ENCODE data around the gene HEATR5B. TPM values are rescaled to one million over a fixed set of nuclear protein-coding genes. Genes with fewer than 3 reads are reported as not detected.

HEATR5B gene
- total and polyA plus RNA-seq, 9 donors = 8.3 to 27.4 (median 14.0) TPM

DNA sequence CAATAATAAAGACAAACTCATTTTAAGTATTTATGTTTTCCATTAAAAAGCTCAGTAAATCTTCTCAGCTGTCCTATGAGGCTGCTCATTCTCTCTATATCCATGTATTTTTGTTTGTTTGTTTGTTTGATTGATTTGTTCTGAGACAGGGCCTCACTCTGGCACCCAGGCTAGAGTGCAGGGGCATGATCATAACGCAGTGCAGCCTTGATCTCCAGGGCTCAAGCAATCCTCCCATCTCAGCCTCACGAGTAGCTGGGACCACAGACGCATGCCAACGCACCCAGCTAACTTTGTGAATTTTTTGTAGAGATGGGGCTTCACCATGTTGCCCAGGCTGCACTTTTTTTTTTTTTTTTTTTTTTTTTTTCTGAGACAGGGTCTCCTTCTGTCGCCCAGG is 123.4 kb downstream of the HEATR5B start:
- Histone ChIP-seq H3K4me3 (no peak overlapping the region), H3K27me3 (no peaks in the 10 kb centered on the region), H3K4me1 (ENCODE audit: insufficient read depth) (peaks cover 6% of the 10 kb centered on the region), H3K27ac (no peak overlapping the region), H3K36me3 (no peaks in the 10 kb centered on the region), H3K9me3 (no peaks in the 10 kb centered on the region)
- TF ChIP-seq, protein P1, sequence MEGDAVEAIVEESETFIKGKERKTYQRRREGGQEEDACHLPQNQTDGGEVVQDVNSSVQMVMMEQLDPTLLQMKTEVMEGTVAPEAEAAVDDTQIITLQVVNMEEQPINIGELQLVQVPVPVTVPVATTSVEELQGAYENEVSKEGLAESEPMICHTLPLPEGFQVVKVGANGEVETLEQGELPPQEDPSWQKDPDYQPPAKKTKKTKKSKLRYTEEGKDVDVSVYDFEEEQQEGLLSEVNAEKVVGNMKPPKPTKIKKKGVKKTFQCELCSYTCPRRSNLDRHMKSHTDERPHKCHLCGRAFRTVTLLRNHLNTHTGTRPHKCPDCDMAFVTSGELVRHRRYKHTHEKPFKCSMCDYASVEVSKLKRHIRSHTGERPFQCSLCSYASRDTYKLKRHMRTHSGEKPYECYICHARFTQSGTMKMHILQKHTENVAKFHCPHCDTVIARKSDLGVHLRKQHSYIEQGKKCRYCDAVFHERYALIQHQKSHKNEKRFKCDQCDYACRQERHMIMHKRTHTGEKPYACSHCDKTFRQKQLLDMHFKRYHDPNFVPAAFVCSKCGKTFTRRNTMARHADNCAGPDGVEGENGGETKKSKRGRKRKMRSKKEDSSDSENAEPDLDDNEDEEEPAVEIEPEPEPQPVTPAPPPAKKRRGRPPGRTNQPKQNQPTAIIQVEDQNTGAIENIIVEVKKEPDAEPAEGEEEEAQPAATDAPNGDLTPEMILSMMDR (IDR thresholded peaks at IDR 0.05) = no peak
- no peak for TF ChIP-seq POLR2A (IDR thresholded peaks at IDR 0.05)
- no peak for TF ChIP-seq EP300 (IDR thresholded peaks at IDR 0.05)
- 81 to 91% (median 83%) methylated on average over 5 of the region's 5 CpGs for WGBS, 3 donors
- intact Hi-C loops (cut with DNase I) = no loop called here
- no peak for DNase-seq

DNA sequence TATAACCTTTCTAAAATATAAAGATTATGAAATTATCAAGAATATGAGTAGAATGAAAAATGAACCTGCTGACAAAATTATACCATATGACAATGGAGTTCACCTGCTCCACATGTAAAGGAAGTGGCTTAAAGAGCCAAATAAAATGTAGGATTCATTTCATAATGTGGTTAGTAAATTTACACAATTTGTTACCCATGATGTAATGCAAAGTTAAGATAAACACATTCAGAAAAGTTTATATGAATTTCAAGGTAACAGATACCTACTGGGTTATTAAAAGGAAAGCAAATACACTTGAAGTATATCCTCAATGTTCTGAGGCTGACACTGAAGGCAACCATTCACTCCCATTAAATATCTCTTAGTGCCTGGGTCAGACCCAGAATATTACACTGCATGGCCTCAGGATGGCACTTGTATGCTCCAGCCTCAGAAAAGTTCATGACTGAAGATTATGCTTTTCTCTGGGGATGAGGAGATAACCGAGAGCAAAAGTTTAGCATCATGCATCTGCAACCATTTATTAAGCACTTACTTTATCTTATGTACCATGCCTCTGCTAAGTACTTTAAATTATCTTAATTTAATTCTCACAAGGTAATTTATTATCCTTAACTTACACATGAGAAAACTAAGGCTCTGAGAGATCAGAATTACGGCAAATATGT is 124.0 kb downstream of the HEATR5B start:
- DNase-seq = no peak
- TF ChIP-seq EP300 (IDR thresholded peaks at IDR 0.05) (no peak), POLR2A (IDR thresholded peaks at IDR 0.05) (no peak)
- TF ChIP-seq, protein P1 (IDR thresholded peaks at IDR 0.05) = no peak
- Histone ChIP-seq H3K27ac (no peak overlapping the region), H3K36me3 (no peaks in the 10 kb centered on the region), H3K4me3 (no peak overlapping the region), H3K9me3 (no peaks in the 10 kb centered on the region), H3K27me3 (no peaks in the 10 kb centered on the region), H3K4me1 (ENCODE audit: insufficient read depth) (peaks cover 7% of the 10 kb centered on the region)
- WGBS, 3 donors = 85 to 89% (median 85%) methylated on average over 2 of the region's 2 CpGs
- intact Hi-C loops (cut with DNase I) = no loop called here

DNA sequence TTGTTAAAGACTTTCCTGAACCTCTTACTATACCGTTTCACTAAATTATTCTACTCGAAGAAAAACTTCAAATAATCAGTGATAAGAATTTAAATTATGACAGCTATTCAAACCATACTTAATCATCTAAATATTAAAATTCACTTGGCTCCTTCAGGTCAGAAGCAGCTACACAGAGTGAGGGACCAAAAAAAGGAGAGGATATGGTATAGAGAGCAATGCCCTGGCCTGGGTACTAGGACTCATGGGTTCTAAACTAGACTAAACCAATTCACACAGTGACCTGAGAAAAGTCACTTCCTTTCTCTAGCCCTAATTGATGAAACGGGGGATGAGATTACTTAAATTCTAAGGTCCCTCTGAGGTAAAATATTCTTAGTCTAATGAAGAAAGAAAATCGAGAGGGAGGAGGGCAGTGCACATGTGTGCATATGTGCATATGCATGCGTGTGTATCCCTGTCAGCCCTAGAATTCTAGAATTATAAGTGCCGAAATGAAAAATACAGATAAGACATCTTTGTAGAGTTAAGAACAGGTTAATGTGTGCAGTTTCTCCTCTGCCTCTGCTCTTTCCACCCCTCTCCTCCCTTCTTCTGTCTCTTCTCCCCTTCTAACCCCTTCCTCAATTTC is 129.1 kb downstream of the HEATR5B start:
- H3K27ac ChIP-seq = no peak overlapping the region
- no peak overlapping the region for H3K4me3 ChIP-seq
- TF ChIP-seq, protein P1 (IDR thresholded peaks at IDR 0.05) = no peak
- TF ChIP-seq POLR2A (IDR thresholded peaks at IDR 0.05) (no peak), EP300 (IDR thresholded peaks at IDR 0.05) (no peak)
- no peaks in the 10 kb centered on the region for H3K36me3 ChIP-seq
- WGBS, 3 donors = 55 to 60% (median 59%) methylated on average over 6 of the region's 6 CpGs
- peaks cover 4% of the 10 kb centered on the region for H3K4me1 ChIP-seq (ENCODE audit: insufficient read depth)
- intact Hi-C loops (cut with DNase I) = no loop called here
- no peaks in the 10 kb centered on the region for H3K9me3 ChIP-seq
- H3K27me3 ChIP-seq = no peaks in the 10 kb centered on the region
- no peak for DNase-seq

DNA sequence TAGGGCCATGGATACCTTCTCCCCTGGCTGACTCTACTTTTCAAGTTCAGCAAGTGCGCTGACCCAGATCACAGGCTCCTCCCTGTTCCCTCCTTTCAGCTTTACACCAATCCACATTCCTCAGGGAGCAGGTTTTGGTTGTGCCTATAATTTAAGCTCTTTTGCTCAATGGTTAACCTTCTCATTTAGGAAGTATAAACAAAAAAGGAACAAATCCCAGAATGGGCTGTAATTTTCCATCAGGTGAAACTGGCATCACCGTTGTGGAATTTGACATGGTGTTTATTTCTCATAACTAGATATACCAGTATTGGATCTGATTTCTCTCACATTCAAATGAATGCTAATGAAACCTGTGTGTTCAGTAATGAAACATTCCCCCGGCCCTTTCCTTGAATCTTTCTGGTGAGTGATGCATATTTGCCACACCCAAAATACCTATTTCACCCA is 131.4 kb downstream of the HEATR5B start:
- no peaks in the 10 kb centered on the region for H3K9me3 ChIP-seq
- TF ChIP-seq, protein P1 (IDR thresholded peaks at IDR 0.05) = no peak
- TF ChIP-seq EP300 (IDR thresholded peaks at IDR 0.05) (no peak), POLR2A (IDR thresholded peaks at IDR 0.05) (no peak)
- peaks cover 4% of the 10 kb centered on the region for H3K4me1 ChIP-seq (ENCODE audit: insufficient read depth)
- WGBS, 3 donors = 93 to 94% (median 93%) methylated on average over 3 of the region's 3 CpGs
- H3K27me3 ChIP-seq = no peaks in the 10 kb centered on the region
- no peak for DNase-seq
- intact Hi-C loops (cut with DNase I) = no loop called here
- no peak overlapping the region for H3K27ac ChIP-seq
- no peaks in the 10 kb centered on the region for H3K36me3 ChIP-seq
- H3K4me3 ChIP-seq = no peak overlapping the region
